ENCODE results near the gene NBAS. TPM values are rescaled to one million over a fixed set of nuclear protein-coding genes. Genes with fewer than 3 reads are reported as not detected.

NBAS gene
- total and polyA plus RNA-seq, 9 of the 15 experiments (the other 6 are each of a cell fraction or from before 2014, with no cell fraction given): 15.3 to 94.4 (median 69.9) TPM

DNA sequence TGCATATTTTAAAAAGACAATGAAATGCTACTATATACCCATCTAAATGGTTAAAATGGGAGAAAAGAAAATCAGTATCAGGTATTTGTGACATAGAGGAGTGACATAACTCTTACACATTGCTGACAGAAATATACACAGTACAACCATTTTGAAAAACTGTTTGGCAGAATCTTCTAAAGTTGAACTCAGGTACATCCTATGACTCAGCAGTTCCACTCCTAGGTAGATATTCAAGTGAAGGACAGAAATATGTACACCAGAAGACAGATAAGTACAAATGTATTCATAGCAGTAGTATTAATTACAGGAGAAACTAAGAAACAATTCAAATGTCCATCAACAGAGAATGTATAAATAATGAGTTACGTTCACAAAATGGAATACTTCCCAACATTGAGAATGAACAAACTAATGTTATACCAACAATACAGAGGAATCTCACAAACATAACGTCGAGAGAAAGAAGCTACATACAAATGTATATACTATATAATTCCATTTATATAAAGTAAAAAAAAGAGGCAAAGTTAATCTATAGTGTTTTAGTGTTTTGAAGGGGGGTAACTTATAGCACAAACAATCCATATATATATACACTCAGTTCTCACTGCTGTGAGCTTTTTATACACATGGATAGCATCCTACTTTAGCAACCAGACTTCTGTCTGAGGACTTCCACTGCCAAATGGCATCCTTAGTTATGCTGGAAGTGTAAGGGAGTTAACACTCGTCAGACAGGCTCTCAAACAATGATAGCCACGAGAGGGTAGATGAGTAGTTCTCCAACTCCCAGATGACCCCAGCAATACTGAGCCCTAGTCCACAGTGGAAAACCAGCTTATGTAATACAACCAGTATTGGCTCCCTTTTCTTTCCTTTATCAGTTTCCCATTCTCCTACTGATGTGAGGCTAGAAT, 172.5 kb downstream of the NBAS start:
- no peaks in the 10 kb centered on the region for H3K79me2 ChIP-seq (ENCODE audit: control insufficient read depth, insufficient read depth, low read length)
- intact Hi-C loops (cut with micrococcal nuclease): no loop called here
- no peaks in the 10 kb centered on the region for H4K20me1 ChIP-seq (replicated peaks; ENCODE audit: control insufficient read depth, insufficient read depth, low read length)
- H3K36me3 ChIP-seq (ENCODE audit: control insufficient read depth, insufficient read depth, low read length): peaks cover 54% of the 10 kb centered on the region
- H3K4me3 ChIP-seq: no peak overlapping the region
- ATAC-seq (peak; percentile 35; the same call in 2 of the 3 replicates), DNase-seq (ENCODE audit: extremely low read depth in 1 of 4, low spot score in 3 of 4) (no peak), FAIRE-seq (no peak)
- in situ Hi-C loops (cut with MboI): no loop called here
- ChIA-PET POLR2A (no interaction called here), CTCF (ENCODE audit: low intra/inter-chr PET ratio) (no interaction called here)
- no peak overlapping the region for H3K9ac ChIP-seq (ENCODE audit: insufficient read depth in 1 of 2, low read depth in 2 of 2, low read length in 2 of 2)
- no peak overlapping the region for H2AFZ ChIP-seq (ENCODE audit: low read depth, low read length)
- TF ChIP-seq TSC22D4 (tag; IDR thresholded peaks at IDR 0.05) (no peak), NFE2 (IDR thresholded peaks at IDR 0.05; ENCODE audit: low read depth) (peak; percentile 63), MAFG (tag; conservative IDR thresholded peaks at IDR 0.05) (peak; percentile 50), BACH1 (tag; IDR thresholded peaks at IDR 0.05) (peak; percentile 24; the same call in 1 of the 2 replicates), MLLT1 (IDR thresholded peaks at IDR 0.05) (no peak), C11orf30 (IDR thresholded peaks at IDR 0.05; ENCODE audit: low read depth) (peak; percentile 41; the same call in 1 of the 2 replicates), MAFK (IDR thresholded peaks at IDR 0.05; ENCODE audit: low read length) (0 out of 2 replicates have a peak, but pooled peaks have one; percentile 13), ZNF316 (IDR thresholded peaks at IDR 0.05) (peak; percentile 74)
- H3K9me1 ChIP-seq (ENCODE audit: control insufficient read depth, insufficient read depth, low read length): no peaks in the 10 kb centered on the region
- no peaks in the 10 kb centered on the region for H3K27me3 ChIP-seq (ENCODE audit: control insufficient read depth in 2 of 2, insufficient read depth in 2 of 2, low read length in 2 of 2)
- no TSS peak for BruUV-seq (replicated peaks)
- WGBS (ENCODE audit: insufficient coverage, low coverage, missing lambda C conversion rate): 88% methylated on average over 5 of the region's 5 CpGs
- no peak overlapping the region for H3K4me2 ChIP-seq (ENCODE audit: insufficient read depth, low read length)
- no peak overlapping the region for H3K27ac ChIP-seq (ENCODE audit: extremely low read depth, low read depth, low read length)
- no peaks in the 10 kb centered on the region for H3K4me1 ChIP-seq (replicated peaks in 1 of 2; ENCODE audit: control insufficient read depth in 2 of 2, insufficient read depth in 2 of 2, low read length in 2 of 2)
- H3K9me3 ChIP-seq (replicated peaks; ENCODE audit: control insufficient read depth, insufficient read depth, low read depth, low read length): no peaks in the 10 kb centered on the region

All from K562 (cell line).